ENCODE data around the gene SLC33A1. TPM values are rescaled to one million over a fixed set of nuclear protein-coding genes. Genes with fewer than 3 reads are reported as not detected.

SLC33A1 gene
- total RNA-seq, 6 donors from 2014 or later = 12.6 to 43.3 (median 31.1) TPM

GRCh38 chr3:155804323-155804722 lies 49.9 kb downstream of the SLC33A1 start:
- Histone ChIP-seq H3K36me3 (no peaks in the 10 kb centered on the region), H3K27me3 (no peaks in the 10 kb centered on the region), H3K4me3 (no peak overlapping the region), H3K4me1 (peaks cover 3 to 7% (median 4%) of the 10 kb centered on the region in 4 donors), H3K27ac (no peak overlapping the region), H3K9me3 (no peaks in the 10 kb centered on the region)
- ATAC-seq (ENCODE audit: low FRiP score in 2 of 2) = no peak
- no peak for DNase-seq
- no peak for TF ChIP-seq CTCF (IDR thresholded peaks at IDR 0.05)
- no peak for TF ChIP-seq POLR2AphosphoS5 (IDR thresholded peaks at IDR 0.05)
- TF ChIP-seq POLR2A (IDR thresholded peaks at IDR 0.05) = no peak
- TF ChIP-seq EP300 (IDR thresholded peaks at IDR 0.05) = no peak

- Histone ChIP-seq H3K36me3 (peaks cover 0 to 9% (median 2%) of the 10 kb centered on the region in 4 donors), H3K4me3 (no peak overlapping the region), H3K9me3 (no peaks in the 10 kb centered on the region), H3K27me3 (no peaks in the 10 kb centered on the region), H3K4me1 (no peaks in the 10 kb centered on the region), H3K27ac (no peak overlapping the region)
- no peak for ATAC-seq (ENCODE audit: low FRiP score in 2 of 2)
- no peak for TF ChIP-seq CTCF (IDR thresholded peaks at IDR 0.05)
- TF ChIP-seq POLR2A (IDR thresholded peaks at IDR 0.05) = no peak
- no peak for TF ChIP-seq POLR2AphosphoS5 (IDR thresholded peaks at IDR 0.05)
- TF ChIP-seq EP300 (IDR thresholded peaks at IDR 0.05) = no peak
- WGBS, 2 donors = 78 to 79% methylated on average over 1 of the region's 1 CpG
- no peak for DNase-seq
Observed at GRCh38 chr3:155792532-155792931, 61.7 kb downstream of the SLC33A1 start.

GRCh38 chr3:155791190-155791589 lies 63.0 kb downstream of the SLC33A1 start:
- H3K9me3 ChIP-seq = no peaks in the 10 kb centered on the region
- ATAC-seq (ENCODE audit: low FRiP score in 2 of 2) (no peak), DNase-seq (peak in 1 of 2 donors; percentile 30)
- TF ChIP-seq CTCF (IDR thresholded peaks at IDR 0.05) (no peak), EP300 (IDR thresholded peaks at IDR 0.05) (no peak), POLR2A (IDR thresholded peaks at IDR 0.05) (no peak), POLR2AphosphoS5 (IDR thresholded peaks at IDR 0.05) (no peak)
- H3K27me3 ChIP-seq = no peaks in the 10 kb centered on the region
- 88 to 92% methylated on average over 2 of the region's 2 CpGs for WGBS, 2 donors
- H3K36me3 ChIP-seq = peaks cover 0 to 9% (median 2%) of the 10 kb centered on the region in 4 donors
- H3K27ac ChIP-seq = no peak overlapping the region
- H3K4me3 ChIP-seq = no peak overlapping the region
- no peaks in the 10 kb centered on the region for H3K4me1 ChIP-seq

GRCh38 chr3:155790272-155790925 lies 63.8 kb downstream of the SLC33A1 start:
- H3K27ac ChIP-seq = no peak overlapping the region

More at GRCh38 chr3:155790272-155790925, 63.8 kb downstream of the SLC33A1 start:
- WGBS, 2 donors = 77 to 78% methylated on average over 4 of the region's 4 CpGs
- no peak for ATAC-seq (ENCODE audit: low FRiP score in 2 of 2)
- no peak for DNase-seq
- Histone ChIP-seq H3K4me3 (no peak overlapping the region), H3K9me3 (no peaks in the 10 kb centered on the region), H3K36me3 (peaks cover 0 to 9% (median 2%) of the 10 kb centered on the region in 4 donors), H3K27me3 (no peaks in the 10 kb centered on the region), H3K4me1 (no peaks in the 10 kb centered on the region)
- TF ChIP-seq EP300 (IDR thresholded peaks at IDR 0.05) = no peak
- no peak for TF ChIP-seq POLR2AphosphoS5 (IDR thresholded peaks at IDR 0.05)
- no peak for TF ChIP-seq POLR2A (IDR thresholded peaks at IDR 0.05)
- TF ChIP-seq CTCF (IDR thresholded peaks at IDR 0.05) = no peak

All from upper lobe of left lung (tissue), 6 donors.